ENCODE results near the gene ZNF467.

Gene ZNF467

GRCh38 chr7:149736478-149737360 is 36.7 kb downstream of the ZNF467 start:
- DNase-seq, result no peak

GRCh38 chr7:149735779-149736477 is 37.5 kb downstream of the ZNF467 start:
- no peak for DNase-seq

GRCh38 chr7:149735181-149735602 is 38.2 kb downstream of the ZNF467 start:
- DNase-seq, result no peak

- DNase-seq, result no peak
Observed at GRCh38 chr7:149734791-149735075, 38.7 kb downstream of the ZNF467 start.

- DNase-seq, result no peak
Observed at GRCh38 chr7:149733924-149734790, 39.2 kb downstream of the ZNF467 start.

- DNase-seq, result no peak
Observed at GRCh38 chr7:149733131-149733923, 40.1 kb downstream of the ZNF467 start.

GRCh38 chr7:149732611-149733010 is 40.8 kb downstream of the ZNF467 start:
- no peak for DNase-seq

GRCh38 chr7:149732111-149732561 is 41.3 kb downstream of the ZNF467 start:
- no peak for DNase-seq

GRCh38 chr7:149731207-149731955 is 42.0 kb downstream of the ZNF467 start:
- DNase-seq, result no peak

GRCh38 chr7:149729983-149730801 is 43.2 kb downstream of the ZNF467 start:
- DNase-seq, result peak; percentile 92

GRCh38 chr7:149729586-149729982 is 43.8 kb downstream of the ZNF467 start:
- no peak for DNase-seq

- no peak for DNase-seq
Observed at GRCh38 chr7:149728491-149729375, 44.7 kb downstream of the ZNF467 start.

- DNase-seq, result no peak
Observed at GRCh38 chr7:149727899-149728476, 45.4 kb downstream of the ZNF467 start.

GRCh38 chr7:149727053-149727898 is 46.1 kb downstream of the ZNF467 start:
- no peak for DNase-seq

- DNase-seq, result no peak
Observed at GRCh38 chr7:149725916-149726315, 47.5 kb downstream of the ZNF467 start.

- no peak for DNase-seq
Observed at GRCh38 chr7:149725426-149725821, 48.0 kb downstream of the ZNF467 start.

- DNase-seq, result no peak
Observed at GRCh38 chr7:149724661-149725425, 48.5 kb downstream of the ZNF467 start.

Measured in NCI-H1694 treated with DMSO at 0.1 percent for 48 hours (cell line).